ENCODE results near the gene NUBPL. TPM values are rescaled to one million over a fixed set of nuclear protein-coding genes. Genes with fewer than 3 reads are reported as not detected.
"Not testable (repeated sequence)": the region's sequence is repeated elsewhere in the genome, so short reads cannot be mapped to it uniquely, and the experiment has no call there.

The NUBPL gene
- total RNA-seq, 1 experiment from 2014 or later, result 26.8 TPM

- no peak for DNase-seq (ENCODE audit: low spot score)
- in situ Hi-C loops (cut with HindIII; ENCODE audit: low sequenced_read_pairs), result no loop called here
These were observed 209.1 kb downstream of the NUBPL start for GRCh38 chr14:31770271-31770670.

- in situ Hi-C loops (cut with HindIII; ENCODE audit: low sequenced_read_pairs), result no loop called here
- no peak for DNase-seq (ENCODE audit: low spot score)
These were observed 213.4 kb downstream of the NUBPL start for GRCh38 chr14:31774567-31774966.

GRCh38 chr14:31777312-31777711, 216.1 kb downstream of the NUBPL start:
- DNase-seq (ENCODE audit: low spot score), result no peak
- in situ Hi-C loops (cut with HindIII; ENCODE audit: low sequenced_read_pairs), result no loop called here

- DNase-seq (ENCODE audit: low spot score), result no peak
These were observed 220.4 kb downstream of the NUBPL start for GRCh38 chr14:31781578-31781977.

GRCh38 chr14:31785574-31785973, 224.4 kb downstream of the NUBPL start:
- in situ Hi-C loops (cut with HindIII; ENCODE audit: low sequenced_read_pairs), result no loop called here

More at GRCh38 chr14:31781578-31781977, 220.4 kb downstream of the NUBPL start:
- in situ Hi-C loops (cut with HindIII; ENCODE audit: low sequenced_read_pairs), result no loop called here

GRCh38 chr14:31787377-31787776, 226.2 kb downstream of the NUBPL start:
- DNase-seq (ENCODE audit: low spot score), result no peak
- in situ Hi-C loops (cut with HindIII; ENCODE audit: low sequenced_read_pairs), result no loop called here

More at GRCh38 chr14:31785574-31785973, 224.4 kb downstream of the NUBPL start:
- DNase-seq (ENCODE audit: low spot score), result no peak

- in situ Hi-C loops (cut with HindIII; ENCODE audit: low sequenced_read_pairs), result no loop called here
- no peak for DNase-seq (ENCODE audit: low spot score)
These were observed 227.1 kb downstream of the NUBPL start for GRCh38 chr14:31788340-31788739.

- in situ Hi-C loops (cut with HindIII; ENCODE audit: low sequenced_read_pairs), result no loop called here
- no peak for DNase-seq (ENCODE audit: low spot score)
These were observed 231.5 kb downstream of the NUBPL start for GRCh38 chr14:31792726-31793125.

- DNase-seq (ENCODE audit: low spot score); in situ Hi-C loops (cut with HindIII; ENCODE audit: low sequenced_read_pairs): not testable (repeated sequence)
These were observed 236.7 kb downstream of the NUBPL start for GRCh38 chr14:31797946-31798345.

- no peak for DNase-seq (ENCODE audit: low spot score)
- in situ Hi-C loops (cut with HindIII; ENCODE audit: low sequenced_read_pairs), result no loop called here
These were observed 241.6 kb downstream of the NUBPL start for GRCh38 chr14:31802838-31803237.

- no peak for DNase-seq (ENCODE audit: low spot score)
- in situ Hi-C loops (cut with HindIII; ENCODE audit: low sequenced_read_pairs), result no loop called here
These were observed 245.0 kb downstream of the NUBPL start for GRCh38 chr14:31806249-31806648.

- in situ Hi-C loops (cut with HindIII; ENCODE audit: low sequenced_read_pairs); DNase-seq (ENCODE audit: low spot score): not testable (repeated sequence)
These were observed 250.8 kb downstream of the NUBPL start for GRCh38 chr14:31811693-31812628.

GRCh38 chr14:31813724-31814490, 252.7 kb downstream of the NUBPL start:
- DNase-seq (ENCODE audit: low spot score); in situ Hi-C loops (cut with HindIII; ENCODE audit: low sequenced_read_pairs): not testable (repeated sequence)

GRCh38 chr14:31819281-31819680, 258.1 kb downstream of the NUBPL start:
- in situ Hi-C loops (cut with HindIII; ENCODE audit: low sequenced_read_pairs), result no loop called here
- DNase-seq (ENCODE audit: low spot score), result no peak

GRCh38 chr14:31825459-31825858, 264.3 kb downstream of the NUBPL start:
- DNase-seq (ENCODE audit: low spot score), result no peak
- in situ Hi-C loops (cut with HindIII; ENCODE audit: low sequenced_read_pairs), result no loop called here

- DNase-seq (ENCODE audit: low spot score), result no peak
- in situ Hi-C loops (cut with HindIII; ENCODE audit: low sequenced_read_pairs), result no loop called here
These were observed 266.1 kb downstream of the NUBPL start for GRCh38 chr14:31827325-31827724.

GRCh38 chr14:31828946-31829868, 268.0 kb downstream of the NUBPL start:
- DNase-seq (ENCODE audit: low spot score), result no peak
- in situ Hi-C loops (cut with HindIII; ENCODE audit: low sequenced_read_pairs), result no loop called here

- in situ Hi-C loops (cut with HindIII; ENCODE audit: low sequenced_read_pairs), result no loop called here
- DNase-seq (ENCODE audit: low spot score), result no peak
These were observed 273.4 kb downstream of the NUBPL start for GRCh38 chr14:31834616-31835015.

GRCh38 chr14:31835049-31835448, 273.8 kb downstream of the NUBPL start:
- in situ Hi-C loops (cut with HindIII; ENCODE audit: low sequenced_read_pairs), result no loop called here

More at GRCh38 chr14:31835049-31835448, 273.8 kb downstream of the NUBPL start:
- DNase-seq (ENCODE audit: low spot score), result no peak
